Activated T-helper 2 cell treated with anti-CD3 and anti-CD28 coated beads, Interferon-gamma antibody, Interleukin-2, Interleukin-4, amounts not matched to agents 10 μg/mL and 5 μg/mL and 100 μg/mL, durations not matched to agents 14 hours and 24 hours and 36 hours (primary cell): Measurements from ENCODE around the gene FBXL19. TPM values are rescaled to one million over a fixed set of nuclear protein-coding genes. Genes with fewer than 3 reads are reported as not detected.

ENCODE experiments used
- DNase-seq: peaks from one replicate; pipeline ENCODE4 v3.0.0; 2021; ENCODE audit warnings: low spot score
- H3K27ac Mint-ChIP-seq: one replicate; pipeline ENCODE4 v1.8.0; 2021; ENCODE audit warnings: mixed read lengths
- H3K27me3 Mint-ChIP-seq: one replicate; pipeline ENCODE4 v1.8.0; 2021; ENCODE audit warnings: low read depth, mixed read lengths
- H3K36me3 Mint-ChIP-seq: one replicate; pipeline ENCODE4 v1.8.0; 2021; ENCODE audit warnings: low read depth, mixed read lengths
- H3K4me1 Mint-ChIP-seq: one replicate; pipeline ENCODE4 v1.8.0; 2021; ENCODE audit warnings: low read depth, mixed read lengths
- H3K4me3 Mint-ChIP-seq: one replicate; pipeline ENCODE4 v1.8.0; 2021; ENCODE audit warnings: low read depth, mild to moderate bottlenecking, moderate library complexity, mixed read lengths
- H3K9me3 Mint-ChIP-seq: one replicate; pipeline ENCODE4 v1.8.0; 2021; ENCODE audit warnings: mixed read lengths
- intact Hi-C: fragments of 100-400 bp; cut with micrococcal nuclease; formaldehyde crosslinking; loops from one replicate; pipeline ENCODE4 v1.15.1; 2023
- total RNA-seq: library from RNA; stranded (reverse); gene quantifications from 2 replicates; pipeline ENCODE4 v1.2.3, GENCODE V29; 2022

The FBXL19 gene
- total RNA-seq, 1 donor from 2014 or later = 34.4 TPM

- no peak for DNase-seq
- Mint-ChIP-seq H3K4me3 (peak overlapping the region; percentile 54), H3K27me3 (peaks cover 2% of the 10 kb centered on the region), H3K9me3 (no peaks in the 10 kb centered on the region), H3K27ac (no peak overlapping the region), H3K36me3 (no peaks in the 10 kb centered on the region), H3K4me1 (peaks cover 10% of the 10 kb centered on the region)
- intact Hi-C loops = loop anchor here (2.0 kb wide), 1 partner anchor 35 kb away; the partner anchor contains the start of gene STX4
Measured at GRCh38 chr16:30997725-30998711, 74.6 kb downstream of the FBXL19 start.

Other genes starting within 250 kb of the FBXL19 start
- 83.6 TPM in 2 replicates for gene SRCAP, start 224.4 kb upstream of the FBXL19 start, total RNA-seq
- gene PHKG2, start 175.1 kb upstream of the FBXL19 start, total RNA-seq = 38.1 and 41.6 TPM in 2 replicates
- 2.3 and 2.8 TPM in 2 replicates for gene CFAP119, start 161.5 kb upstream of the FBXL19 start, total RNA-seq
- 83.8 and 91.6 TPM in 2 replicates for gene RNF40, start 161.2 kb upstream of the FBXL19 start, total RNA-seq
- gene ZNF629, start 136.4 kb upstream of the FBXL19 start, total RNA-seq = 0.78 and 0.82 TPM in 2 replicates
- gene BCL7C, start 29.5 kb upstream of the FBXL19 start, total RNA-seq = 26.8 and 27.1 TPM in 2 replicates
- 0.21 and 0.30 TPM in 2 replicates for gene CTF1, start 27.0 kb upstream of the FBXL19 start, total RNA-seq
- gene ORAI3, start 25.5 kb downstream of the FBXL19 start, total RNA-seq = 14.2 and 17.4 TPM in 2 replicates
- gene SETD1A, start 34.2 kb downstream of the FBXL19 start, total RNA-seq = 28.9 TPM in 2 replicates
- 2.9 and 3.3 TPM in 2 replicates for gene HSD3B7, start 61.6 kb downstream of the FBXL19 start, total RNA-seq
- 0.57 and 0.97 TPM in 2 replicates for gene STX1B, start 87.1 kb downstream of the FBXL19 start, total RNA-seq
- 48.2 and 51.8 TPM in 2 replicates for gene STX4, start 110.0 kb downstream of the FBXL19 start, total RNA-seq
- 12.7 and 13.2 TPM in 2 replicates for gene ZNF668, start 150.7 kb downstream of the FBXL19 start, total RNA-seq
- 24.4 and 24.5 TPM in 2 replicates for gene ZNF646, start 150.8 kb downstream of the FBXL19 start, total RNA-seq
- gene PRSS53, start 165.4 kb downstream of the FBXL19 start, total RNA-seq = 4.8 and 5.1 TPM in 2 replicates
- gene VKORC1, start 171.2 kb downstream of the FBXL19 start, total RNA-seq = 54.5 and 60.0 TPM in 2 replicates
- 47.5 and 50.0 TPM in 2 replicates for gene BCKDK, start 184.8 kb downstream of the FBXL19 start, total RNA-seq
- 60.5 and 61.2 TPM in 2 replicates for gene KAT8, start 194.1 kb downstream of the FBXL19 start, total RNA-seq
- not detected in 2 replicates for gene PRSS8, start 212.2 kb downstream of the FBXL19 start, total RNA-seq
- gene PRSS36, start 226.5 kb downstream of the FBXL19 start, total RNA-seq = 0.07 and 0.14 TPM in 2 replicates